Measurements from ENCODE around the gene ULBP1. TPM values are rescaled to one million over a fixed set of nuclear protein-coding genes. Genes with fewer than 3 reads are reported as not detected.
"Not testable (repeated sequence)": the region's sequence is repeated elsewhere in the genome, so short reads cannot be mapped to it uniquely, and the experiment has no call there.

ULBP1 gene
- polyA plus RNA-seq, 3 donors, result 1.6 to 2.1 (median 1.9) TPM

DNA sequence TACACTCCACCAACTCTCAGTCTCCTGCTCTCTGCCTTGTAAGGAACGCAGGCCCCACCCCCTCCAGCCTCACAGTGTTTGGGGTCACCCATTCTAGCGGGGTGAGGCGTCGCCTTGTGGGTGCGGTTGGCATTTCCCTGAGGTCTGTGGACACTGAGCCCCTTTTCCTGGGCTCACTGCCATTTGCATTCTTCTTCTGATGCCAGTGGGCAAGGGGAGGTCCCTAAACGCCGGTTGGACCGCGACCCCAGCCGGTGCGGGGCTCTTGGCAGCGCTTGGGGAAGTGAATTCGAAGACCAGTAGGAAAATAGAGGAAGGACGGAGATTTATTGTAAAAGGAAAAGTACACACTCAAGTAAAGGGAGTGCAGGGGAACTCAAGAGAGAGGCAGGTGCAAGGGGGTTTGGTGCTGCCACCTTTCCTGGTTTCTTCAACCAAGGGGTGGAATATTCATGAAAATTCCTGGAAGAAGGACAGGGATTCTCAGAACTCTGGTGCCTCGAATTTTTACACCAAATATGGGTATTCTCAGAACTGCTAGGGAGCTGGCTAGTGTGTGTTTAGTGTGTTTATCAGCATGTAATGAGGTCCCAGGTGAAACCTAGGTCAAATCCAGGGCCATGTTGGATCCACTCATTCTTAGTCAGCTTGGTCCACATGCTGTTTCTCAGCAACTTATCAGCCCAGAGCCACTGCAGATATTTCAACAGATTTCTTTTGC lies 51.7 kb downstream of the ULBP1 start:
- DNase-seq (ENCODE audit: extremely low read depth in 1 of 11, low read depth in 9 of 11, low spot score in 4 of 11), result not testable (repeated sequence)

DNA sequence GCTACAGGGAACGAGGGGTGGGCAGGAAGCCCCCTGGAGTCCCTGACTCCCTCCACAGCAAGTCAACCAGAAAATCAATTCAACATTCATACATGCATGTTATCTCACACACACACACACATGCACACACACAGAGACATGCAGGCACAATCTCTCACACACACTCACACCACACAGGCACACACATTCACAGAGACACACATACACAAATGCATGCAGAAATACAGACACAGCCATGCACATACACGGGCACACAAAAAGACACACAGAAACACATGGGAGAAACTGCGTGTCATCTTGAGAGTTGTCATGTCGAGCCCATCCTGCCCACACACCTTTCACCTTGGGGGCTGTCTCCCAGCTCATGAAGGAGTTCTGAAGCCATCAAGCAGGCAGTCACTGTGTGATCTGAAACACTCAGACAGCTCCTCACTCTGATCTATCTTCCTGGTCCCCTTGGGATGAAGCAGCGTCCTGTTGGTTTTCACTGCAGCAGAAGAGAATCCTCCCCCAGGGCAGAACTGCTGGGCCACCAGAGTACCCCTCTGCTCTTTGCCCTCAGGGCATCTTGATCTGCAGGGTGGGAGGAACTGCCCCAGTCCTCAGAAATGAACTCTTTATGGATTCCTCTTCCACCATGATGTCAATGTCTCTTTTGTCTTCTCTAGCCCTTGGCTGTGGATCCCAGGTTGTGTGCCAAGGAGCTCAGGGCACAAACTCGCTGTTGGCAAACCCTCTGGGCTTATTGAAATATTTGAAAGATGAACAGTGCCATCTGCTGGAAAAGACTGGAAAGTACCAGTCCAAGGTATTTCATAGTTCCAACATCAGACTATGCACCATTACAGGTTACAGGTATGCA lies 52.8 kb downstream of the ULBP1 start:
- DNase-seq (ENCODE audit: extremely low read depth in 1 of 11, low read depth in 9 of 11, low spot score in 4 of 11), result peak in 5 of 11 donors; percentile 26 to 67 (median 58)

DNA sequence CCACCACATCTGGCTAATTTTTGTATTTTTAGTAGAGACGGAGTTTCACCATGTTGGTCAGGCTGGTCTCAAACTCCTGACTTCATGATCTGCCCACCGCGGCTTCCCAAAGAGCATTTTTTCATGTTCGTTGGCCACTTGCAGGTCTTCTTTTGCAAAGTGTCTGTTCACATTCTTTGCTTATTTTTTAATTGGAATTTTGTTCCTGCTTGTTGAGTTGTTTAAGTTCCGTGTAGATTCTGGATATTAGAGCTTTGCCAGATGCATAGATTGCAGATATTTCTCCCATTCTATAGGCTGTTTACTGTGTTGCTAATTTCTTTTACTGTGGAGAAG lies 53.4 kb downstream of the ULBP1 start:
- not testable (repeated sequence) for DNase-seq (ENCODE audit: extremely low read depth in 1 of 11, low read depth in 9 of 11, low spot score in 4 of 11)

DNA sequence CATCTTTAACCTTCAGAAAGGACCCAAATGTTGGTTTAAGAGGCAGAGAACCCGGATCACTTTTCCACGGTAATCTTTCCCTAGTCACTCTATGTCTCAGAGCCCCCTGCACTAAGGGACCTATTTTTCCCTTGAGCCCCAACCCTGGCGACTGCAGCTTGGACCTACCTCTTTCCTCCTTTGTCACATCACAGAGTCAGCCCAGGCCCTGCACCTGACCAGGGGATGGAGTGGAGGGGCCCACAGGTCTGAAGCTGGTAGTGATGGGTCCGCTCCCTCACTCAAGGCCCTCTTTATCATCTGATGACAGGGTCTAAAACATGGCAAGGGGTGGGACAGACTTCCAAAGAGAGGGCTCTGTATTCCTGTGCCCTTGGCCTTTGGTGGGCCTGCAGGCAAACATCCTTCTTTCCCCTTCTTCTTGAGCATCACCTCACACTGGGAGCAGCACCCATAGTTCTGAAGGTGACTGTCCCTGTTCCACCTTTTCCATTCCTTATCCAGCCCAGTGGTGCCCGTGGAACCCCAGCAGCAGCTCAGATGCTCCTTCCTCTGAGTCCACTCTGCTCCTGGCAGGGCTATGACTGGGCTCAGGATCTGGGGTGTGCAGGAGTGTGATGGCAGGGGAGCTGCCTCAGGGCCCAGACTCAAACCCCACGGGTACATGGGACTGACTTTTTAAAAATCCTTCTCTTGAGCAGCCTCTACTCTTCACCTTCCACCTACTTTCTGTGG lies 55.3 kb downstream of the ULBP1 start:
- DNase-seq (ENCODE audit: extremely low read depth in 1 of 11, low read depth in 9 of 11, low spot score in 4 of 11), result no peak

DNA sequence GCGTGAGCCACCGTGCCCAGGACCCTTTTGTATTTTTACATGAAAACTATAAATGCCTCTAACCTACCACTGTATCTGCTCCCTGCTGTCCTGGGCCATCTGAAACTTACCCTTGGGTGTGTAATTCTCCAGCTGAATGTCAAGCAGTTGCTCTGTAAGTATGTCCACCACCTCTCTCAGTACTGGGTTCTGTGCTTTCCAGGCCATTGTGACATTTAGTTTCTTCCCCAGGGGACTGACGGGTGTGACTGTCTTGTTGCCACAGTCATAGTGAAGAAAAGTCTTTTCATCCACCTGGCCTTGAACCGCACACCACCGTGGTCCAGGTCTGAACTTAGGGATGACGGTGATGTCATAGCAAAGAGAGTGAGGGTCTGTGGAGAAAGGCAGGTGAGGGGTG lies 58.1 kb downstream of the ULBP1 start:
- not testable (repeated sequence) for DNase-seq (ENCODE audit: extremely low read depth in 1 of 11, low read depth in 9 of 11, low spot score in 4 of 11)

Other genes starting within 250 kb of the ULBP1 start
- 10 to 100 TPM; 28.8 to 38.0 (median 31.7) TPM for gene LATS1, start 245.8 kb upstream of the ULBP1 start, polyA plus RNA-seq (ENCODE audit: insufficient read length in 3 of 3)
- 10 to 100 TPM; 42.0 to 47.8 (median 46.7) TPM for gene NUP43, start 217.4 kb upstream of the ULBP1 start, polyA plus RNA-seq (ENCODE audit: insufficient read length in 3 of 3)
- 10 to 100 TPM; 78.5 to 94.1 (median 90.9) TPM for gene PCMT1, start 214.2 kb upstream of the ULBP1 start, polyA plus RNA-seq (ENCODE audit: insufficient read length in 3 of 3)
- 10 to 100 TPM; 31.6 to 35.6 (median 34.0) TPM for gene LRP11, start 99.6 kb upstream of the ULBP1 start, polyA plus RNA-seq (ENCODE audit: insufficient read length in 3 of 3)
- gene RAET1E, start 65.8 kb upstream of the ULBP1 start, polyA plus RNA-seq (ENCODE audit: insufficient read length in 3 of 3), result under 1 TPM; 0.20 to 0.50 (median 0.30) TPM
- 1 to 10 TPM; 1.2 to 1.7 (median 1.6) TPM for gene RAET1G, start 40.8 kb upstream of the ULBP1 start, polyA plus RNA-seq (ENCODE audit: insufficient read length in 3 of 3)
- gene ULBP2, start 21.9 kb upstream of the ULBP1 start, polyA plus RNA-seq (ENCODE audit: insufficient read length in 3 of 3), result 1 to 10 TPM in 1 of 3 donors, under 1 TPM in 2; 0.72 to 1.0 (median 0.75) TPM
- under 1 TPM in 1 of 3 donors, not detected in 2; 0.23 TPM for gene RAET1L, start 61.6 kb downstream of the ULBP1 start, polyA plus RNA-seq (ENCODE audit: insufficient read length in 3 of 3)
- gene ULBP3, start 105.2 kb downstream of the ULBP1 start, polyA plus RNA-seq (ENCODE audit: insufficient read length in 3 of 3), result 10 to 100 TPM in 2 of 3 donors, 1 to 10 TPM in 1; 9.6 to 11.3 (median 10.8) TPM
- 10 to 100 TPM; 21.7 to 30.5 (median 27.6) TPM for gene PPP1R14C, start 179.1 kb downstream of the ULBP1 start, polyA plus RNA-seq (ENCODE audit: insufficient read length in 3 of 3)